Panc1 (cell line): Measurements from ENCODE around the gene PDE3A. TPM values are rescaled to one million over a fixed set of nuclear protein-coding genes. Genes with fewer than 3 reads are reported as not detected.

ENCODE experiments used
- ATAC-seq: fragments of 200-7000 bp; cut with Tn5 transposase; 2 replicates; pipeline ENCODE4 v1.9.1; 2020; ENCODE audit warnings: mild to moderate bottlenecking, moderate library complexity
- BruUV-seq: library from RNA; stranded (reverse); fragments of 400-500 nt; replicated peaks from 2 replicates; lab custom pipeline; 2021; lab: Mats Ljungman, UMichigan
- CTCF ChIA-PET: fragments of 300-600 bp; sonication (Branson Sonifier 250); formaldehyde crosslinking; loops from one replicate; lab custom pipeline; 2022; ENCODE audit warnings: antibody characterized with exemption; lab: Charles Lee
- POLR2A ChIA-PET: fragments of 300-600 bp; sonication (Branson Sonifier 250); formaldehyde crosslinking; loops from one replicate; lab custom pipeline; 2022; ENCODE audit warnings: antibody characterized with exemption; lab: Charles Lee
- DNase-seq: peaks from one replicate; pipeline ENCODE4 v3.0.0-alpha.2; 2010; ENCODE audit warnings: low read depth, low spot score
- H3K27ac ChIP-seq: 2 replicates; pipeline ENCODE4 v1.5.1; 2011; ENCODE audit warnings: mild to moderate bottlenecking, low read length, inconsistent platforms
- H3K27me3 ChIP-seq: fragments of 200-500 bp; sonication (Bioruptor generic); 2 replicates; pipeline ENCODE4 v1.6.0; 2014; ENCODE audit warnings: low read length, inconsistent platforms; ENCODE audit not compliant: control insufficient read depth, insufficient read depth
- H3K36me3 ChIP-seq: fragments of 200-500 bp; sonication (Bioruptor generic); 2 replicates; pipeline ENCODE4 v1.5.1; 2014; ENCODE audit warnings: inconsistent platforms, mild to moderate bottlenecking, low read length, moderate library complexity; ENCODE audit not compliant: control insufficient read depth, insufficient read depth
- H3K4me1 ChIP-seq: 2 replicates; pipeline ENCODE4 v1.5.1; 2011; ENCODE audit warnings: inconsistent platforms, mild to moderate bottlenecking, low read length, moderate library complexity; ENCODE audit not compliant: control insufficient read depth, insufficient read depth
- H3K4me3 ChIP-seq, 2 experiments: 2 replicates each; pipeline ENCODE4 v1.5.1; 2011 to 2012; ENCODE audit warnings: low read depth in 2 of 2, low read length in 2 of 2, mild to moderate bottlenecking in 2 of 2, inconsistent platforms in 1 of 2, moderate library complexity in 1 of 2
- H3K9me3 ChIP-seq: fragments of 200-500 bp; sonication (Bioruptor generic); 2 replicates; pipeline ENCODE4 v1.5.1; 2014; ENCODE audit warnings: low read depth, mild to moderate bottlenecking, inconsistent platforms, low read length, moderate library complexity; ENCODE audit not compliant: control insufficient read depth, insufficient read depth
- CTCF ChIP-seq: fragments of 450-650 bp; IDR thresholded peaks from 2 replicates; pipeline ENCODE4 v1.5.1; 2017; ENCODE audit warnings: mild to moderate bottlenecking
- POLR2AphosphoS5 ChIP-seq: IDR thresholded peaks from 2 replicates; pipeline ENCODE4 v1.6.1; 2012; ENCODE audit warnings: mild to moderate bottlenecking, low read depth, low read length, moderate library complexity
- SIN3A ChIP-seq: IDR thresholded peaks from 2 replicates; pipeline ENCODE4 v1.6.1; 2012; ENCODE audit warnings: low read depth, mild to moderate bottlenecking, low read length, moderate library complexity, borderline replicate concordance; ENCODE audit not compliant: insufficient read depth
- TCF7L2 ChIP-seq: IDR thresholded peaks from 2 replicates; pipeline ENCODE4 v1.6.1; 2011; ENCODE audit warnings: mild to moderate bottlenecking, low read depth, low read length, inconsistent platforms
- in situ Hi-C: cut with HindIII; loops from 2 replicates; pipeline ENCODE4 v1.10.0; 2016; ENCODE audit warnings: low sequenced_read_pairs, low pct_unique_long_range_greater_than_20kb
- intact Hi-C: fragments of 100-400 bp; cut with micrococcal nuclease; formaldehyde crosslinking; loops from one replicate; pipeline ENCODE4 v1.10.0; 2022; ENCODE audit not compliant: unreplicated experiment
- total RNA-seq: library from RNA; stranded (reverse); gene quantifications from one replicate; pipeline ENCODE4 v1.2.1, GENCODE V29; 2021; ENCODE audit not compliant: unreplicated experiment
- TF ChIP-seq, protein P1 (sequence below), 2 experiments: IDR thresholded peaks; 2 replicates each; pipeline ENCODE4 v1.6.1; 2011 to 2012; ENCODE audit warnings: low read depth in 2 of 2, control low read depth in 1 of 2, low read length in 1 of 2, mild to moderate bottlenecking in 1 of 2, moderate library complexity in 1 of 2; ENCODE audit not compliant: insufficient read depth in 1 of 2

The PDE3A gene
- total RNA-seq, 1 experiment from 2014 or later: 0.03 TPM

- H3K27ac ChIP-seq: no peak overlapping the region
- ATAC-seq (no peak), DNase-seq (no peak)
- no peaks in the 10 kb centered on the region for H3K27me3 ChIP-seq
- TF ChIP-seq, protein P1, sequence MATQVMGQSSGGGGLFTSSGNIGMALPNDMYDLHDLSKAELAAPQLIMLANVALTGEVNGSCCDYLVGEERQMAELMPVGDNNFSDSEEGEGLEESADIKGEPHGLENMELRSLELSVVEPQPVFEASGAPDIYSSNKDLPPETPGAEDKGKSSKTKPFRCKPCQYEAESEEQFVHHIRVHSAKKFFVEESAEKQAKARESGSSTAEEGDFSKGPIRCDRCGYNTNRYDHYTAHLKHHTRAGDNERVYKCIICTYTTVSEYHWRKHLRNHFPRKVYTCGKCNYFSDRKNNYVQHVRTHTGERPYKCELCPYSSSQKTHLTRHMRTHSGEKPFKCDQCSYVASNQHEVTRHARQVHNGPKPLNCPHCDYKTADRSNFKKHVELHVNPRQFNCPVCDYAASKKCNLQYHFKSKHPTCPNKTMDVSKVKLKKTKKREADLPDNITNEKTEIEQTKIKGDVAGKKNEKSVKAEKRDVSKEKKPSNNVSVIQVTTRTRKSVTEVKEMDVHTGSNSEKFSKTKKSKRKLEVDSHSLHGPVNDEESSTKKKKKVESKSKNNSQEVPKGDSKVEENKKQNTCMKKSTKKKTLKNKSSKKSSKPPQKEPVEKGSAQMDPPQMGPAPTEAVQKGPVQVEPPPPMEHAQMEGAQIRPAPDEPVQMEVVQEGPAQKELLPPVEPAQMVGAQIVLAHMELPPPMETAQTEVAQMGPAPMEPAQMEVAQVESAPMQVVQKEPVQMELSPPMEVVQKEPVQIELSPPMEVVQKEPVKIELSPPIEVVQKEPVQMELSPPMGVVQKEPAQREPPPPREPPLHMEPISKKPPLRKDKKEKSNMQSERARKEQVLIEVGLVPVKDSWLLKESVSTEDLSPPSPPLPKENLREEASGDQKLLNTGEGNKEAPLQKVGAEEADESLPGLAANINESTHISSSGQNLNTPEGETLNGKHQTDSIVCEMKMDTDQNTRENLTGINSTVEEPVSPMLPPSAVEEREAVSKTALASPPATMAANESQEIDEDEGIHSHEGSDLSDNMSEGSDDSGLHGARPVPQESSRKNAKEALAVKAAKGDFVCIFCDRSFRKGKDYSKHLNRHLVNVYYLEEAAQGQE (IDR thresholded peaks at IDR 0.05; ENCODE audit: insufficient read depth in 1 of 2, low read depth in 2 of 2, low read length in 1 of 2): no peak
- TF ChIP-seq SIN3A (no peak), TCF7L2 (no peak), CTCF (no peak), POLR2AphosphoS5 (no peak)
- no peak overlapping the region for H3K4me3 ChIP-seq
- CTCF ChIA-PET: no interaction called here
- no TSS peak for BruUV-seq
- POLR2A ChIA-PET: no interaction called here
- H3K9me3 ChIP-seq: no peaks in the 10 kb centered on the region
- in situ Hi-C loops: no loop called here
- H3K4me1 ChIP-seq: no peaks in the 10 kb centered on the region
- intact Hi-C loops: no loop called here
- H3K36me3 ChIP-seq: no peaks in the 10 kb centered on the region
Measured at GRCh38 chr12:20356048-20356447, 12.3 kb upstream of the PDE3A start.

GRCh38 chr12:20360407-20360806 is 7.9 kb upstream of the PDE3A start:
- TF ChIP-seq, protein P1 (IDR thresholded peaks at IDR 0.05; ENCODE audit: insufficient read depth in 1 of 2, low read depth in 2 of 2, low read length in 1 of 2): no peak
- TF ChIP-seq SIN3A (no peak), POLR2AphosphoS5 (no peak), TCF7L2 (no peak), CTCF (no peak)
- Histone ChIP-seq H3K4me1 (no peaks in the 10 kb centered on the region), H3K9me3 (no peaks in the 10 kb centered on the region), H3K36me3 (no peaks in the 10 kb centered on the region), H3K4me3 (no peak overlapping the region), H3K27me3 (no peaks in the 10 kb centered on the region), H3K27ac (no peak overlapping the region)
- POLR2A ChIA-PET: no interaction called here
- intact Hi-C loops (no loop called here), in situ Hi-C loops (no loop called here)
- CTCF ChIA-PET: no interaction called here
- no peak for DNase-seq
- BruUV-seq: no TSS peak
- no peak for ATAC-seq
